HG03064 (cell line): ENCODE results near the gene FRMD1.
"Not testable (repeated sequence)": the region's sequence is repeated elsewhere in the genome, so short reads cannot be mapped to it uniquely, and the experiment has no call there.

Source experiments
- ATAC-seq: cut with Tn5 transposase; IDR thresholded peaks from one replicate; pipeline ENCODE4 v1.9.1; 2021; ENCODE audit warnings: low read depth; ENCODE audit not compliant: unreplicated experiment

Gene FRMD1

DNA sequence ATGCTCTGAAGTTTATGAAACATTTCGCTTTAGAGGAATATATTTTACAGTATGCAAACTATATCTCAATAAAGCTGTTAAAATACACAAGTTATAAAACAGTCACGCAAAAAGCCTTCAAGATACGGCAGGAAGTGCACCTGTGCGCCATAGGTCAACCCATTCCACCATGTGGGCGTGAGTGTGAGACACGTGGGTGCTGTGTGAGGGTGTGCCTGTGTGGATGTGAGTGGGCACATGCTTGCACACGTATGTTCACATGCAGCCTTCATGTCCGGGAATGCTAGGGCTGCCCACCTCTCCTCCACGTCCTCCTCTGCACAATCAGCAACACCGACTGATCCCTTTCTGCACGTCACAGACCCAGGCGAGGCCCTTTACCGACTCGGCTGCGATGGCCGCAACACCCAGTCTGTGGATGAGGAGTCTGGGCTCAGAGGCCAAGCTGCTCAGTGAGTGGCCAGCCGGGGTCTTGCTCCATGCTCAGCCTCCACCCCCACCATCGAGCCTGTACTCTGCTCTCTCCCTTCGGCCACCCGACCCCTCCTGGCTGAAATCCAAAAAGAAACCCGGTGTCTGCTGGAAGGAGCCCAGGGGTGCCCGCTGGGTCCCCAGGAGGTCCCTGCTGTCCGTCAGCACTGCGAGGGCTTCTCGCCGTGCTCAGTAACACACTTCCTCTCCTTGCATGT, 3.0 kb upstream of the FRMD1 start:
- ATAC-seq, result no peak

DNA sequence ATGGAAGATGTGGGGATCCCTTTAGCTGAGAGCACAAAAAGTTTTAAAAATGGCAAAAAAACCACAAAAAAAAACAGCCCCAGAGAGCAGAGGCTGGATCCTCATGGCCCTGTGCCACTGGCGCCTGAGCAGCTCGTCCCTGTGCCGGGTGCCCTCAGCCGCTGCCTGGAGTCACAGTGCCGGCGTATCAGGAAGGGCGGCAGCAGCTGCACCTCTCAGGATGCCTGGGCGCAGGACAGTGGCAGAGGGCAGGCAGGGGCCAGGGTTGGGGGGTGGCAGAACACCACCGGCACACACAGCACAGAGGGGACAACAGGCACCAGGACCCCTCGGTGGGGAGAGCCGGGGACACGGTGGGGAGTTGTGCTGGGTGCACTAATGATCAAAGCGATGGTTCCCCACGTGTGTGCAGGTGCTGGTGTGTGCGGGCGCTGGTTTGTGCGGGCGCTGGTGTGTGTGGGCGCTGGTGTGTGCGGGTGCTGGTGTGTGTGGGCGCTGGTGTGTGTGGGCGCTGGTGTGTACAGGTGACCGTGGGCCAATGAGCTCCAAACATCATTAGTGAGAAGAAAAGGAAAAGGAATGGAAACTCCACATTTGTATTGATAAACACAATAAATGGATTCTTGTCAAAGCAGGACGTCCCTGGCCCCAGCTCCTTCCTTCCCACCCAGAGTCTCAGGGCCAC, 1.5 kb upstream of the FRMD1 start:
- ATAC-seq, result no peak

DNA sequence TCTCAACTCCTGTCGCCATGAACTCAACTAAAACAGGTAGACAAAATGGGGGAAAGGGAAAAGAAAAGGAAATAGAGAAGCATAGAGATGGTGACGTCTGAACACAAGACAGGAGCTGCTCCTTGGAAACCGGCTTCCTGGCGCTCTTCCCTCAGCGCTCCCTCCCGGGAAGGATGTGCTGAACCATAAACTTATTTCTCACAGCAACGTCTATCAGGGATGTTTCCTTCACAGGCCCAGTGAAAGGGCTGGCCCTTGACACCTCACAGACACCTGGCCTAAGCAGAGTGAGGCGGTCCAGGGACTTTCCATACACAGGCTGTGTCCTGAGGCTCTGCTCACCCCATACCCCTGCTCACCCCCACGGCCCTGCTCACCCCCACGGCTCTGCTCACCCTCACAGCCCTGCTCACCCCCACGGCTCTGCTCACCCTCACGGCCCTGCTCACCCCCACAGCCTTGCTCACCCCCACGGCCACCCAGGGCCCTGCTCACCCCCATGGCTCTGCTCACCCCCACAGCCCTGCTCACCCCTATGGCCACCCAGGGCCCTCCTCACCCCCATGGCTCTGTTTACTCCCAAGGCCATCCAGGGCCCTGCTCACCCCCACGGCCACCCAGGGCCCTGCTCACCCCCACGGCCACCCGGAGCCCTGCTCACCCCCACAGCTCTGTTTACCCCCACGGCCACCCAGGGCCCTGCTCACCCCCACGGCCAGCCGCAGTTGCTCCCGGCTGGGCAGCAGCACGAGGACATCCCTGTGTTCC, 653 bp downstream of the FRMD1 start:
- no peak for ATAC-seq

DNA sequence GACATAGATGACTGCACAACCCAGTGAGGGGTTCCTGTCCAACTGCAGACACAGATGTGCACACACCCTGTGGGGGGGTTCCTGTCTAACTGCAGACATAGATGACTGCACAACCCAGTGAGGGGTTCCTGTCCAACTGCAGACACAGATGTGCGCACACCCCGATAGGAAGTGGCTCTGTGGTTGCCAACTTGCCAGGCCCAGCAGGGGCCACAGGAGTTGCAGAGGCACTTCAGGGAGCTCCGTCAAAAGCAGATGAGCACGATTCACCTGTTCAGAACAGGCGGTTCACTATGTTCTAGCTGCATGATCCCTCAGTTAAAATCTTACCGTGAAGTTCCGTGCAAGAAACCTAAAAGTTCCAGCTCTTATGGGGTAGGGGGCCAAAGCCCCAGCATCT, 1.6 kb downstream of the FRMD1 start:
- not testable (repeated sequence) for ATAC-seq

DNA sequence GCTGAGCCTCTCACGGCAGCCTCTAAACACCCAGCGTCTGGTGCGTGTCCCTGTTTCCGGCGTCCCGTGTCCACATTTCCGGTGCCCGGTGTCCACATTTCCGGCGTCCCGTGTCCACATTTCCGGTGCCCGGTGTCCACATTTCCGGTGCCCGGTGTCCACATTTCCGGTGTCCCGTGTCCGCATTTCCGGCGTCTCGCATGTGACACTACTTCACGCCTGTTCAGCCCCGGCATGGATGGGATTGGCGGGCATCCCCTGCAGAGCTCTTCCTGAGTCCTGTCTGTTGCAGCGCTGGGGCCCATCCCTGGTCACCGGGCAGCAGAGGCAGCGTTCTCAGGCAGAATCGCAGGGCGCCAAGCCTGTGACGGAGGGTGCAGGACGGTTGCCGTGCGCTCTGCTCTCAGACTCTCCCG, 3.2 kb downstream of the FRMD1 start:
- no peak for ATAC-seq

DNA sequence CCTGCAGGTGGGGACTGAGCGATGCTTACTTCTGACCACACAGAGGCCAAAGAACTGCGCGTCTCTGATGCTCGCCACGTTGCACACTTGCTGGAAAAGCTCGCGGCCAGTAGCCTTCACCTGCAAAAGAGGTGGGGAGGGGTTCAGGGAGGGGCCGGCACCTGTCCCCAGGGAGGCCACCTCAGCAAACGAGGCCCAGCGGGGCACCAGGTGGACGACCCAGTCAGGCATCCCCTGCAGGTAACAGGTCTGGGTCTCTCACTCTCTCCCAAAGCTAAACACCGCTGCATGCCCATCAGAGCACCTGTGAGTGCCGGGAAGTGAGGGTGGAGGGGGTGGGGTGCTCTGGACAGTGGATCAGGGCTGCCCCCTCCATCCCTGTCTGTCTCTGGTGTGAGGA, 3.8 kb downstream of the FRMD1 start:
- ATAC-seq, result no peak

DNA sequence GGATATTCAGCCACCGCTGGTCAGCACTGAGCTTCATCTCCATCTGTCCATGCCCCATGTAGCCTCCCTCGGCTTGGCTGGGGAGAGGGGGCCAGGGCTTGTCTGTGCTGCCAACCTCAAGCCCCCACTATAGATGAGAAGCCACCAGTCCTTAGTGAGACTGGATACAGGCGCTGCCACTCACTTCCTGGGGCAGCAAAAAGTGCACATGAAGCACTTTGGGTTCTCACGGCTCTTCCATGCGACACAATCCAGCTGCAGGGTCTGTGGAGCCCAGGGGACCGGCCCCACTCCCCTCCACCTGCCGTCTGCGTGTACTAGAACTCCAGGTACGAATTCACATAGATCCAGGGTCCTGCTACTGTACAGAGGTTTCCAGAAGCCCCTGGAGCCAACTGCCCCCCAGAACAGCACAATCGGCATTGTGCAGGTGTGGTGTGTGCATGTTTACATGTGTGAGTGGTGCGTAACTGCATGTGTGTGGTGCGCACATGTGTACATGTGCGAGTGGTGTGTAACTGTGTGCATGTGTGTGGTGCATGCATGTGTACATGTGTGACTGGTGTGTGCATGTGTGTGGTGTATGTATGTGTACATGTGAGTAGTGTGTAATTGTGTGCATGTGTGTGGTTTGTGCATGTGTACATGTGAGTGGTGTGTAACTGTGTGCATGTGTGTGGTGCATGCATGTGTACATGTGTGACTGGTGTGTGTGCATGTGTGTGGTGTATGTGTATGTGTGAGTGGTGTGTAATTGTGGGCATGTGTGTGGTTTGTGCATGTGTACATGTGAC, 4.9 kb downstream of the FRMD1 start:
- ATAC-seq, result no peak

DNA sequence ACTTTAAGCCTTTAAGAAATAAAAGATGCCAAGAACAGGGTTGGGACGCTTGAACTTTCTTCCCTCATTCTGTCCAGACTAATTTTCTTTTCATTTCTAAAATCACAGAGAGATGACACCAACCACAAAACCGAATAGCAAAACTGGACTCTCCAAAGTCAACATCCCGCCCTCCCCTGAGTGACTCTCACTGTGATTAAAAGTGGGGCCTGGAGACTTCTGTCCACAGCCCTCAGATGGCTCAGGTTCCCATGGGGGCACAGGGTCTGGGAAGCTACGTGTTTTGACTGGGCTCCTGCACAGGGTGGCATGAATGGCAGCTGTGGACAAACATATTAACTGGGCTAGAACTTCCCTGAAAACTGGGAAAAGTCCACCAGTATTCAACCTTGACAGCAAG, 6.3 kb downstream of the FRMD1 start:
- no peak for ATAC-seq

DNA sequence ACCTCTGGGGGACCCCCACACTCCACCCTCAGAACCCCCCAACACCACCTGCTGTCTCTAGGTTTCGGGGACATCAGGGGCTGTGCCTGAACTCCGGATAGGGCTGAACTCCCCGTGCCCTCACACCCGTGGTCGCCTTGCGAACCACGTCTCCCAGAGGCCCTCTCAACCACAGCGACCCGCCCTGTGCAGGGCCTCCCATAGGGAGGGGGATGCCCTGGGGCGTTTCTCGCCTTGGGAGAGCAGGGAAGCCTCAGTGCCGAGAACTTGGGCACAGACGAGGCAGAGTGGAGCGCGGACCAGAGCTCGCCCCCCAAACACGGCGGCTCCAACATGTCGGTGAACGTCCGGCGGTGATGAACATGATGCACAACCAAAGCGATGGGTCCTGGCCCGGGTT, 6.8 kb downstream of the FRMD1 start:
- ATAC-seq, result no peak

DNA sequence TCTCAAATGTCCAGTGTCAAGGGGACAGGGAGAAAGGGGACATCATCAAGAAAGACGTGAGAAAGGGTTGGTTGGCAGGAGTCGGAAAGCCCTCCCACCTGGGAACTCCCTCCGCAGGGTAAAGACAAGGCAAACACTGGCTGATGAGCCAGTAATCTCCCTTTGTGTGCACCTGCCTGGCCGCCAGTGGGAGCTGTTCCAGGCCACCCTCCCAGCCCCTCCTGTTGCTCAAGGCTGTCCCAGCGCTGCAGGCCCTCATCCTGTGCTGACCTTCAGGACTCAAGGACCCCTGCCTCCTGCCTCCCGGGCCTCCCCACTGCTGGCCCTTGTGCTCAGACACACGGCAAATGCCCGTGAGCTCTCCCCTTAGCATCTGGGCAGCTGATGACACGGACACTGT, 7.4 kb downstream of the FRMD1 start:
- no peak for ATAC-seq

DNA sequence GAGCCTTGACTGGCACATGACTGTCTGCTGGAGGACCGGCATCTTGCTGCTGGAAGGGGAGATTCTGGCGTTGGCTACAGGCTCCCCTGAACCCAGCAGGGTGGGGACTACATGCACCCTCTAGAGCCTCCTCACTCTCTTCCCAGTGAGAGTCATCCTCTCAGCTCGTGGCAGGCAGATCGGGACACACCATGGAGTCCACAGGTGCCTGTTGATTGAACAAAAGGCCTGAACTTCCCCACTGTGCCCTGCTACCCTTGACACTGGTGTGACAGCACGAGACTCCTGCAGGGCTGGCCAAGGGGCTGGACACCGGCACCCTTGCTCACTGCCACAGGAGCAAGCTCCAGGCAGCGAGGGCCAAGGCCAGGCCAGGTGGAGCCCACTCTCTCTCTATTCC, 8.2 kb downstream of the FRMD1 start:
- ATAC-seq, result no peak

DNA sequence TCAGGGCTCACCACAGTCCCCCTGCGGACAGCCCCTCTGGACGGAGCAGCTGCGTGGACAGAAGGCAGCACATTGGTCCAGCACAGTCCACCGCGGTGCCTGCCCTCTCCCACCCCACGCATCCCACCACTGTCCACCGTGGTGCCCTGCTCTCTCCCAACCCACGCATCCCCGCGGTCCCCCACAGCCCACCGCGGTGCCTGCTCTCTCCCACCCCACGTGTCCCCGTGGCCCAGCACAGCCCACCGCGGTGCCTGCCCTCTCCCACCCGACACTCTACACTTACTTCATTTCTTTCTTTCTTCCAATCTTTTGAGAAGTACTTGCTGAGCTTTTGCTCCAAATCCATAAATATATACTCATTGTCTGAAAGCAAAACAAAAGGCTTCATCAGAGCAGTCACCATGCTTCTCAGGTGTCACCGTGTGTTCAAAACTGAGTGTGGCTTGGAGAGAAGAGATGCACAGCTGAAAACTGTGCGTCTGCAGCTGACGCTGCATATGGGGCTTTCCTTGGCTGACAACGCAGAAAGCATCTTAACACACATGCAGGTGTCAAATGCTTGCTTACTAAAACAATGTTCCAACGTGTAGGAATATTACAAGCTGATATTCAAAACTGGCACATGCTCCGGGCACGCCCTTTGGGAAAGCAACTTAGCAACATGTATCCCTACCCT, 11.8 kb downstream of the FRMD1 start:
- no peak for ATAC-seq

DNA sequence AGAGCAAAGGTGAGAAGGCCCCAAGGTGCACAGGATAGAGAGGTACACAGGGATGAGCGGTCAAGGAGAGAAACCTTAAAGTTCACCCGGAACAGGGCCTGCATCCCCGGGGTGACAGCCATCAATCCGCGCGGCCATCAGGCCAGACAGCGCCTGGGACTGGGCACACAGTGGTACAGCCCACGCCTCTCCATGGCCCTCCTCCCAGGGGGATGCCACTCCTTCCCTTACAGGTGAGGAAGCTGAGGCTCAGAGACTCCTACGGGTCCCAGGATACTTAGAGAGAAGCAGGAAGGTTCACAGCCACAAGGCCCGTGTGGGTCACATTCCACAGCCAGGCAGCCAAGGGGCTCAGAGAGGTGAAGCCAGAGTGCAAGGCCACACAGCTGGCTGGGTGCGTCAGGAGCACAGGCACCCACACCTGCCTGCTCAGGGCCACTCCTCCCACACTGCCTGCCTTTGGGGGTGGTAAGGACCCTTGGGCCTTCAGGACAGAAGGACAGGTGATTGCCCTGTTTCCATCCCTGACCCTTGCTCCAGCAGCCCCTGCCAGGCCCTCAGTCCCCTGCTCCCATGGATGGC, 14.7 kb downstream of the FRMD1 start:
- ATAC-seq, result no peak

DNA sequence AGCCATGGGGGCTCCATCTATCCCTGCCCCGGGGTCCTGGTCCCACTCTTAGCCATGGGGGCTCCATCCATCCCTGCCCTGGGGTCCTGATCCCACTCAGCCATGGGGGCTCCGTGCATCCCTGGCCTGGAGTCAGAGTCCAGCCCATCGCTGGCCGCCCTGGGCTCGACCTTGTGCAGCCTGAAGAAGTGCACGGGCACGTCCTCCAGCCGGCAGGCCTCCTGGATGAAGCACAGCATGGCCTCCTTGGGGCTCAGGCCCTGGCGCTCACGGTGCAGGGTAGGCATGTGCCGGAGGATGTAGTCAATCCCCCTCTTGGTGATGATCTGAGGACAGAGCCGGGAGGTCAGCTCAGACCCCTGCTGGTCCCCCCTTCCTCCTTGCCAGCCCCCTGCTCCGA, 15.6 kb downstream of the FRMD1 start:
- ATAC-seq, result no peak

DNA sequence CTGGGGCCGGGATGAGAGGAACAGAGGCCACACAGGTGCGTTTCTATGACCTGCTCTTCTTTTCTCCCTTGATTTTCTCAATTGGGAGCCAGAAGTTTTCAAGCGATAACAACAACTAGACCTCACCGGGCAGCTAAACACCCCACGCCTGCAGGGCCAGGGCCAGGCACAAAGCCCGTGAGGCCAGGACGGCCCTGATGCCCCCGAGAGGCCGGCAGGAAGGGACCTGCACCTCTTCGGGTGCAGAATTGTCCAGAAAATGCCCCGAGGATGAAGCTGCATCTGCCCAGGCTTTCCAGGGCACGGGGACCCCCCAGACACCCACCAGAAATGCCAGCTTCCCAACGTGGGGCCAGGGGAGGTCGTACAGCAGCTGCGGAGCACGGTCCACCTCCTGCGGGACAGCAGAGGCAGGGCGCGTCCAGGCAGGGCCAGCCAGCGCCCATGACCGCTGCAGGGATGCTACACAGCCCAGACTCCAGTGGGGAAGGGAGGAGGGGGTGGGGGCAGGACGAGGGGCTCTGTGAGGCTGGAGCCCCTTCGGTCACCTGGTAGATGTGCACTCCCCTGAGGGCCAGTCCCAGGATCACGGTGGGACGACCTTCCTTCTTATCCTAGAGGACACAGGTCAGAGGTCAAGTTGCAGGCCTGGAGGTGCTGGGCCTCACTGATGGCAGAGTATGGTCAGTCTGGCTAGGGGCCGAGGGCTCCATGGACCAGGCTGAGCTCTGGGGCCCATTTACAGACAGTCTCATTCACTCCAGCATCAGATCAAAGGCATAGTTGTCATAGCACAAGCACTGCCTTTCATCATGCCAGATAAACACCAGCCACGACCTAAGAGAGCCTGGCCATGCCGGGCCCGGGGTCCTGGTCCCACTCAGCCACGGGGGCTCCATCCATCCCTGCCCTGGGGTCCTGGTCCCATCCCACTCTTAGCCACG, 16.4 kb downstream of the FRMD1 start:
- no peak for ATAC-seq

DNA sequence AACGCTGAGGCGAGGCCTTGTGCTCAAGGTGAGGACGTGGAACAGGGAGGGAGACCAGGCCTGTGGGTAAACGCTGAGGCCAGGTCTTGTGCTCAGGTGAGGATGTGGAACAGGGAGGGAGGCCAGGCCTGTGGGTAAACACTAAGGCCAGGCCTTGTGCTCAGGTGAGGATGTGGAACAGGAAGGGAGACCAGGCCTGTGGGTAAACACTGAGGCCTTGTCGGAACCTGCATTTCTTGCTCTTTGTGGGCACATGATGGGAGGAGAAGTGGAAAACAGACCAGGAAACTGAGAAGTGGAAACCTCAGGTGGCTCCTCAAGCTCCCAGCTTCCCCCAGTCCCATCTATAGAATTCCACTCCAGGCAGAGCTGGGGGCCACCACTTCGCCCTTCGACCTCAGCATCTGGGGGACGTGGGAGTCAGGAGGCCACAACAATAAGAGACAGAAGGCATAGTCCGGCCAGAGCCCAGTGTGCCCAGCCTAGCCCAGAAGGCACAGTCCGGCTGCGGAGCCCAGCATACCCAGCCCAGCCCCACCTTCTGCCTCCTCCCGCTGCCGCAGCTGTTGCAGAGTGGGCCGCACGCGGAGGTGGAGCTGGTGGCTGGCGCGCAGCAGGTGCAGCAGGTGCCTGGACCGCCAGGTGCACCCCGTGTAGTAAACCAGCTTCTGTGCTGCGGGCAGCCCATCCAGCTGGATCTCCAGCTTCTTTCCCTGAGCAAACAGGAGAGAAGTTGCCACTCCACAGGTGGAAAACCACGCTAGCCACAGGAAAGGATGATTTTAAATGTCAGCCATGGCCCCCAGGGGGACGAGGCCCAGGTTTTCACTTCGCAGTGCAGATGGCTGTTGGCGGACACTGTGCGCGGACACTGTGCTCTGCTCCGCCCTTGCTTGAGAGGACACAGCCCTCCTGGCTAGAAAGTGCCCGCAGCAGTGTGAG, 17.5 kb downstream of the FRMD1 start:
- ATAC-seq, result no peak

DNA sequence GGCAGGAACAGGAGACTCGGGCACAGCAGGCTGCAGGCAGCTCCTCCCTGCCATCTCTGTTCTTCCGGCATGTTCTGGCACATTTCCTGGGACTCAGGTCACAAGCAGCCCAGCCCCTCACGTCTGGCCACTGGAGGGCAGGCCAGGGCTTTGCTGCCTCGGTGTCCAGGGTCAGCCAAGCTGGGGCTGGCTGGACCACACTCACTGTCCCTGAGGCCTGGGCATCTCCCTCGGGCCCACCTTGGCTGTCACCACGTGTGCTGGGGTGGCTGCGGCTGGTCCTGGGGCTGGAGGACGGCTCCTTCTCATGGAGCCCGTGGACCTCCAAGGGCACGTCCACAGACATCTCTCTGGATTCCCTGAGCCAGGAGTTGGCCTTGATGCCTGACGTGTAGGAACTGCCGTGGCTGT, 18.5 kb downstream of the FRMD1 start:
- ATAC-seq, result no peak
